Loucy (cell line): Measurements from ENCODE around the gene B4GALT3.

Experiments
- H2AFZ ChIP-seq: fragments of 200-600 bp; sonication (generic); 2 replicates; pipeline ENCODE4 v1.6.0; 2016; ENCODE audit warnings: antibody characterized with exemption, mild to moderate bottlenecking, low read length, moderate library complexity
- H3F3A ChIP-seq: fragments of 200-600 bp; 2 replicates; pipeline ENCODE4 v1.6.0; 2016; ENCODE audit warnings: antibody characterized with exemption, low read depth, mild to moderate bottlenecking
- H3K27me3 ChIP-seq: fragments of 200-600 bp; sonication (generic); 2 replicates; pipeline ENCODE4 v1.6.1; 2014; ENCODE audit warnings: low read length, mild to moderate bottlenecking; ENCODE audit not compliant: insufficient read depth, poor library complexity, severe bottlenecking
- H3K36me3 ChIP-seq: fragments of 200-600 bp; sonication (generic); 2 replicates; pipeline ENCODE4 v1.6.1; 2016; ENCODE audit warnings: low read length; ENCODE audit not compliant: insufficient read depth
- H3K4me1 ChIP-seq: fragments of 200-600 bp; sonication (generic); 2 replicates; pipeline ENCODE4 v1.5.1; 2014; ENCODE audit warnings: low read length, mild to moderate bottlenecking; ENCODE audit not compliant: insufficient read depth, poor library complexity, severe bottlenecking
- H3K4me2 ChIP-seq: fragments of 200-600 bp; sonication (generic); 2 replicates; pipeline ENCODE4 v1.6.0; 2014; ENCODE audit warnings: antibody characterized with exemption, low read length, low read depth, mild to moderate bottlenecking; ENCODE audit not compliant: poor library complexity, severe bottlenecking
- H3K4me3 ChIP-seq: fragments of 200-600 bp; sonication (generic); 2 replicates; pipeline ENCODE4 v1.5.1; 2014; ENCODE audit warnings: low read length, mild to moderate bottlenecking, mixed read lengths; ENCODE audit not compliant: poor library complexity, severe bottlenecking
- H3K79me2 ChIP-seq: fragments of 200-600 bp; sonication (generic); 2 replicates; pipeline ENCODE4 v1.6.1; 2014; ENCODE audit warnings: low read length; ENCODE audit not compliant: insufficient read depth
- H3K9ac ChIP-seq: fragments of 200-600 bp; sonication (generic); 2 replicates; pipeline ENCODE4 v1.6.0; 2014; ENCODE audit warnings: mild to moderate bottlenecking, low read depth, low read length, moderate library complexity; ENCODE audit not compliant: poor library complexity, severe bottlenecking
- H3K9me2 ChIP-seq: fragments of 200-600 bp; sonication (generic); replicated peaks from 2 replicates; pipeline ENCODE4 v1.6.1; 2016; ENCODE audit warnings: low read depth, low read length, mixed read lengths
- H3K9me3 ChIP-seq: fragments of 200-600 bp; sonication (generic); 2 replicates; pipeline ENCODE4 v1.6.1; 2014; ENCODE audit warnings: mild to moderate bottlenecking, antibody characterized with exemption, low read length, low read depth; ENCODE audit not compliant: insufficient read depth
- H4K20me1 ChIP-seq: fragments of 200-600 bp; sonication (generic); 2 replicates; pipeline ENCODE4 v1.6.0; 2014; ENCODE audit warnings: antibody characterized with exemption, low read length, mild to moderate bottlenecking; ENCODE audit not compliant: insufficient read depth, poor library complexity, severe bottlenecking
- EZH2phosphoT487 ChIP-seq: fragments of 200-600 bp; IDR thresholded peaks from 2 replicates; pipeline ENCODE4 v1.6.1; 2018; ENCODE audit warnings: antibody characterized with exemption, mild to moderate bottlenecking, moderate library complexity, borderline replicate concordance
- TF ChIP-seq, protein P1 (sequence below): fragments of 200-600 bp; sonication (generic); conservative IDR thresholded peaks from 2 replicates; pipeline ENCODE4 v1.5.1; 2014; ENCODE audit warnings: mild to moderate bottlenecking, antibody characterized with exemption, low read length

Gene B4GALT3

GRCh38 chr1:161195171-161195570 lies 17.9 kb upstream of the B4GALT3 start:
- TF ChIP-seq, protein P1, sequence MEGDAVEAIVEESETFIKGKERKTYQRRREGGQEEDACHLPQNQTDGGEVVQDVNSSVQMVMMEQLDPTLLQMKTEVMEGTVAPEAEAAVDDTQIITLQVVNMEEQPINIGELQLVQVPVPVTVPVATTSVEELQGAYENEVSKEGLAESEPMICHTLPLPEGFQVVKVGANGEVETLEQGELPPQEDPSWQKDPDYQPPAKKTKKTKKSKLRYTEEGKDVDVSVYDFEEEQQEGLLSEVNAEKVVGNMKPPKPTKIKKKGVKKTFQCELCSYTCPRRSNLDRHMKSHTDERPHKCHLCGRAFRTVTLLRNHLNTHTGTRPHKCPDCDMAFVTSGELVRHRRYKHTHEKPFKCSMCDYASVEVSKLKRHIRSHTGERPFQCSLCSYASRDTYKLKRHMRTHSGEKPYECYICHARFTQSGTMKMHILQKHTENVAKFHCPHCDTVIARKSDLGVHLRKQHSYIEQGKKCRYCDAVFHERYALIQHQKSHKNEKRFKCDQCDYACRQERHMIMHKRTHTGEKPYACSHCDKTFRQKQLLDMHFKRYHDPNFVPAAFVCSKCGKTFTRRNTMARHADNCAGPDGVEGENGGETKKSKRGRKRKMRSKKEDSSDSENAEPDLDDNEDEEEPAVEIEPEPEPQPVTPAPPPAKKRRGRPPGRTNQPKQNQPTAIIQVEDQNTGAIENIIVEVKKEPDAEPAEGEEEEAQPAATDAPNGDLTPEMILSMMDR, result no peak
- no peak for TF ChIP-seq EZH2phosphoT487
- H3K27me3 ChIP-seq, result no peaks in the 10 kb centered on the region
- H3K9ac ChIP-seq, result no peak overlapping the region
- H3K36me3 ChIP-seq, result no peaks in the 10 kb centered on the region
- H3K4me2 ChIP-seq, result no peak overlapping the region
- H3F3A ChIP-seq, result no peaks in the 10 kb centered on the region
- peaks cover under 1% of the 10 kb centered on the region for H3K4me1 ChIP-seq
- no peak overlapping the region for H3K4me3 ChIP-seq
- no peaks in the 10 kb centered on the region for H3K9me2 ChIP-seq
- H4K20me1 ChIP-seq, result no peaks in the 10 kb centered on the region
- H2AFZ ChIP-seq, result peak overlapping the region; percentile 54
- H3K9me3 ChIP-seq, result no peaks in the 10 kb centered on the region
- no peaks in the 10 kb centered on the region for H3K79me2 ChIP-seq

DNA sequence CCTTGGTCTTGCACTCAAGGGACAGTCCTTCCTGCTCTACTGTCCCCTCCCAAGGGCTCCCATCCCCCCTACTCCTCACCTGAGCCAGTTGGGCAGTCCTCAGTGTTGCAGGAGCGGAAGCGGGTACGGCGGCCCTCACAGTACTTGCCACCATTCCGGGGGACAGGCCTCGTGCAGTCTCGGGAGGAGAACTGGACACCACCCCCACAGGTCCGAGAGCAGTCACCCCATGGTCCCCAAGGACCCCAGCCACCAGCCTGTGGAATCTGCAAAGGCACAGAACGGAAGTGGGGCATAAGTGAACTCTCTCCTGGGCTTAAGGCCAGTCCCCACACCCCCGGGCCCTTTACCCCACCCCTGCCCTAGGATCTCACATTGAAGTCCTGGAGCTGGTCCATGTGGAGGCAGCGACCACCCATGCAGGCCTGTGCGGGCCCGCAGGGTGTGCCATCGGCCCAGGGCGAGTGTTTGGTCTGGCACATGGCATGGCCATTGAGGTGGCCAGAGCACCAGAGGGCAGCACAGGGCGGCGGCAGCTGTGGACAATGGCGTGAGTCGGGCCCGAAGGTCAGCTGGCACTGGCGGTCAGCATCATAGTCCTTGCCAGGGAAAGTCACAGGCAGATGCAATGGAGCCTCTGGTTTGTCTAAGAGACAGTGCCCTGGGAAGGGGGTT lies 16.4 kb upstream of the B4GALT3 start:
- TF ChIP-seq, protein P1, result no peak
- no peak for TF ChIP-seq EZH2phosphoT487
- no peaks in the 10 kb centered on the region for H3K79me2 ChIP-seq
- no peak overlapping the region for H3K4me3 ChIP-seq
- no peaks in the 10 kb centered on the region for H3K27me3 ChIP-seq
- no peak overlapping the region for H3K9ac ChIP-seq
- no peak overlapping the region for H3K4me2 ChIP-seq
- H3F3A ChIP-seq, result no peaks in the 10 kb centered on the region
- no peaks in the 10 kb centered on the region for H3K9me2 ChIP-seq
- no peaks in the 10 kb centered on the region for H3K9me3 ChIP-seq
- no peaks in the 10 kb centered on the region for H4K20me1 ChIP-seq
- H3K36me3 ChIP-seq, result no peaks in the 10 kb centered on the region
- no peaks in the 10 kb centered on the region for H3K4me1 ChIP-seq
- no peak overlapping the region for H2AFZ ChIP-seq

DNA sequence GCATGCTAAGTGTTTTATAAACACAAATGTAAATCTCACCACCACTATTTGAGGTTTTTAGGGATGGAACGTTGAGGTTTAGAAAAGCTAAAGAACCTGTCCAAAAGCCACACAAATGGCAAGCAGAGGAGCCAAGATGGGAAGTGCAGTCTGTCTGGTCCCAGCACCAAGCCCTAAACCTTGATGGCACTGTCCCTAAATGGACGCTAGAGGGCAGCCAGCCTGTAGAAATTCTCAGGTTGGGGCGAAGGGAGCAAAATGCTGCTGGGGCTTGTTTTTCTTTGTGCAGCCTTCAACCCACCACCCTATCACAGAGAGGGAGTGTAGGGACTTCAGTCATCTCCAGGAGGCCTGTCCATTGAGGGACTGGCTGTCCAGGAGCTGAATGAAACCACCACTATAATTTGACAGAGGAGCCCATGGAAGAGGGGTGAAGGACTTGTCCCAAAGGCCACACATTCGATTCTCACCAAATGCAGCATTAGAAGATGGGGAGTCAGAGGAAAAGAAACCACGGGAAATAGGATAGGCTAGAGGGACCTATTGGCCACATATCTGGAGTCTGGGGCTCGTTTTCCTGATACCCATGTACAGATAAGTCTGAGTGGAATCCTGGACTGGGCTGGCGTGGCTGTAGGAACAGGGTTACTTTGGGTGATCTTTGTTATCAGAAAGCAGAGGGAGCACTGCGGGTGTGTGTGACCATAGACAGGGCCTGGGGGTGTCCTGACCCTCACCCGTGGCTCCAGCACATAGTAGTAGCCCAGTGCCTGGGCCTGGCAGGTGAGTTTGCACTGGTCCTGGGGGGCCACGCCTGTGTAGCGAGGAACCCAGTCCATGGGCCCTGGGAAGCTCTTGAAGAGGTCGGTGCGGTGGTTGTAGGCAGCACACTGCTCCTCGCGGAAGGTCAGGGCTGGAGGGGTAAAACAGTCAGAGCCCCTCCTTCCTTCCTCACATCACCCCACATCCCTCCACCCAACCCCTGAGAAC lies 15.5 kb upstream of the B4GALT3 start:
- Histone ChIP-seq H4K20me1 (no peaks in the 10 kb centered on the region), H3K36me3 (no peaks in the 10 kb centered on the region), H3K9ac (peak overlapping the region; percentile 23), H3K4me3 (no peak overlapping the region), H3K4me2 (no peak overlapping the region), H3K9me2 (no peaks in the 10 kb centered on the region), H3K79me2 (no peaks in the 10 kb centered on the region), H2AFZ (peak overlapping the region; percentile 64), H3F3A (no peaks in the 10 kb centered on the region), H3K4me1 (no peaks in the 10 kb centered on the region), H3K9me3 (no peaks in the 10 kb centered on the region), H3K27me3 (no peaks in the 10 kb centered on the region)
- TF ChIP-seq, protein P1, result peak; percentile 87
- TF ChIP-seq EZH2phosphoT487, result no peak
